Neuronal stem cell (in vitro differentiated cells): ENCODE results near the gene CD58.
A peak's percentile ranks its signal among the peaks of the same experiment; 100 is the strongest.

Source experiments
- DNase-seq: peaks from one replicate; pipeline ENCODE4 v3.0.0-alpha.2; 2013; ENCODE audit warnings: low spot score
- H2AFZ ChIP-seq: one replicate; pipeline ENCODE4 v1.6.1; 2013; ENCODE audit warnings: mild to moderate bottlenecking, low read length, inconsistent platforms
- H2AK5ac ChIP-seq: 2 replicates; pipeline ENCODE4 v1.6.1; 2013; ENCODE audit warnings: low read depth, mild to moderate bottlenecking, inconsistent platforms, low read length, moderate library complexity, mixed read lengths
- H2BK120ac ChIP-seq: 2 replicates; pipeline ENCODE4 v1.6.1; 2013; ENCODE audit warnings: low read depth, mild to moderate bottlenecking, inconsistent platforms, low read length, moderate library complexity, mixed read lengths
- H2BK12ac ChIP-seq: one replicate; pipeline ENCODE4 v1.6.1; 2013; ENCODE audit warnings: low read length, inconsistent platforms
- H2BK15ac ChIP-seq: 2 replicates; pipeline ENCODE4 v1.6.1; 2013; ENCODE audit warnings: mild to moderate bottlenecking, low read length, inconsistent platforms, mixed read lengths
- H2BK5ac ChIP-seq: one replicate; pipeline ENCODE4 v1.6.1; 2013; ENCODE audit warnings: inconsistent platforms, mild to moderate bottlenecking, low read length, moderate library complexity
- H3K14ac ChIP-seq: one replicate; pipeline ENCODE4 v1.6.1; 2013; ENCODE audit warnings: low read length, inconsistent platforms
- H3K18ac ChIP-seq: 2 replicates; pipeline ENCODE4 v1.6.1; 2013; ENCODE audit warnings: low read length, inconsistent platforms
- H3K23ac ChIP-seq: 2 replicates; pipeline ENCODE4 v1.6.1; 2013; ENCODE audit warnings: low read depth, mild to moderate bottlenecking, mixed read lengths, low read length, inconsistent platforms; ENCODE audit not compliant: poor library complexity
- H3K27ac ChIP-seq: replicated peaks from 3 replicates; pipeline ENCODE4 v1.5.1; 2013; ENCODE audit warnings: low read length, inconsistent platforms
- H3K27me3 ChIP-seq, 3 experiments: 2 replicates each; pipeline ENCODE4 v1.6.1; 2013; ENCODE audit warnings: low read length in 3 of 3, mild to moderate bottlenecking in 2 of 3, inconsistent platforms in 1 of 3, low read depth in 1 of 3, mixed read lengths in 1 of 3, moderate library complexity in 1 of 3; ENCODE audit not compliant: control insufficient read depth in 3 of 3, insufficient read depth in 3 of 3
- H3K36me3 ChIP-seq, 2 donors: replicated peaks in 1 of 2; 2 replicates each; pipeline ENCODE4 v1.6.1; 2013; ENCODE audit warnings: low read length in 2 of 2; ENCODE audit not compliant: control insufficient read depth in 2 of 2, insufficient read depth in 2 of 2
- H3K4ac ChIP-seq: 2 replicates; pipeline ENCODE4 v1.6.1; 2013; ENCODE audit warnings: inconsistent platforms, mild to moderate bottlenecking, low read length, moderate library complexity
- H3K4me1 ChIP-seq, 2 donors: 1 replicate in 1 of 2; 2 replicates in 1 of 2; pipeline ENCODE4 v1.6.1; 2013; ENCODE audit warnings: low read length in 2 of 2, low read depth in 1 of 2; ENCODE audit not compliant: control insufficient read depth in 2 of 2, insufficient read depth in 1 of 2
- H3K4me2 ChIP-seq: one replicate; pipeline ENCODE4 v1.6.1; 2013; ENCODE audit warnings: mild to moderate bottlenecking, low read length, inconsistent platforms; ENCODE audit not compliant: insufficient read depth, poor library complexity, severe bottlenecking
- H3K4me3 ChIP-seq, 2 donors: 2 replicates each; pipeline ENCODE4 v1.5.1; 2013; ENCODE audit warnings: low read length in 2 of 2, mild to moderate bottlenecking in 2 of 2, inconsistent platforms in 1 of 2, moderate library complexity in 1 of 2
- H3K79me1 ChIP-seq: one replicate; pipeline ENCODE4 v1.6.1; 2013; ENCODE audit warnings: low read depth, mild to moderate bottlenecking, inconsistent platforms, low read length, moderate library complexity
- H3K9ac ChIP-seq: one replicate; pipeline ENCODE4 v1.6.1; 2013; ENCODE audit warnings: mild to moderate bottlenecking, low read depth, low read length, inconsistent platforms; ENCODE audit not compliant: poor library complexity
- H3K9me3 ChIP-seq, 2 donors: replicated peaks in 1 of 2; 2 replicates each; pipeline versions ENCODE3 to v1.6.1; 2013; ENCODE audit warnings: low read length in 2 of 2, mild to moderate bottlenecking in 2 of 2, inconsistent platforms in 1 of 2, low read depth in 1 of 2, mixed read lengths in 1 of 2, moderate library complexity in 1 of 2; ENCODE audit not compliant: control insufficient read depth in 2 of 2, insufficient read depth in 1 of 2
- H4K8ac ChIP-seq: one replicate; pipeline ENCODE4 v1.6.1; 2013; ENCODE audit warnings: low read depth, mild to moderate bottlenecking, inconsistent platforms, low read length, moderate library complexity
- H4K91ac ChIP-seq: one replicate; pipeline ENCODE4 v1.6.1; 2013; ENCODE audit warnings: low read length, low read depth, mild to moderate bottlenecking, inconsistent platforms; ENCODE audit not compliant: poor library complexity
- WGBS, 2 donors: extraction: QIAGEN DNeasy Blood & Tissue Kit; methylation state at CpG; one replicate each; pipeline ENCODE4 v1.1.7; 2013; ENCODE audit warnings: missing lambda C conversion rate in 2 of 2, mixed read lengths in 1 of 2; ENCODE audit not compliant: insufficient read length in 2 of 2, insufficient replicate concordance in 1 of 2; ENCODE audit errors: extremely low coverage in 2 of 2; 5-methylcytosine and 5-hydroxymethylcytosine counted together

Gene CD58

GRCh38 chr1:116581323-116581885, 10.6 kb upstream of the CD58 start:
- H3K4ac ChIP-seq: no peak overlapping the region
- no peak overlapping the region for H2BK120ac ChIP-seq
- no peaks in the 10 kb centered on the region for H3K27me3 ChIP-seq
- no peak overlapping the region for H2AFZ ChIP-seq
- DNase-seq: no peak
- no peak overlapping the region for H3K27ac ChIP-seq
- H3K9ac ChIP-seq: no peak overlapping the region
- H3K14ac ChIP-seq: no peak overlapping the region
- H4K8ac ChIP-seq: no peak overlapping the region
- no peak overlapping the region for H2BK12ac ChIP-seq
- H2BK15ac ChIP-seq: no peak overlapping the region
- peaks cover 4 to 7% of the 10 kb centered on the region in 2 donors for H3K4me1 ChIP-seq
- peaks cover 0 to 2% of the 10 kb centered on the region in 2 donors for H3K36me3 ChIP-seq
- no peak overlapping the region for H3K4me3 ChIP-seq
- H2BK5ac ChIP-seq: no peak overlapping the region
- no peak overlapping the region for H3K4me2 ChIP-seq
- H3K18ac ChIP-seq: peak overlapping the region; percentile 18
- H4K91ac ChIP-seq: no peak overlapping the region
- no peak overlapping the region for H2AK5ac ChIP-seq
- WGBS, 2 donors: no CpG with 5 or more reads among the region's 3 CpGs
- no peak overlapping the region for H3K23ac ChIP-seq
- no peaks in the 10 kb centered on the region for H3K79me1 ChIP-seq
- peaks cover 0 to 2% of the 10 kb centered on the region in 2 donors for H3K9me3 ChIP-seq

DNA sequence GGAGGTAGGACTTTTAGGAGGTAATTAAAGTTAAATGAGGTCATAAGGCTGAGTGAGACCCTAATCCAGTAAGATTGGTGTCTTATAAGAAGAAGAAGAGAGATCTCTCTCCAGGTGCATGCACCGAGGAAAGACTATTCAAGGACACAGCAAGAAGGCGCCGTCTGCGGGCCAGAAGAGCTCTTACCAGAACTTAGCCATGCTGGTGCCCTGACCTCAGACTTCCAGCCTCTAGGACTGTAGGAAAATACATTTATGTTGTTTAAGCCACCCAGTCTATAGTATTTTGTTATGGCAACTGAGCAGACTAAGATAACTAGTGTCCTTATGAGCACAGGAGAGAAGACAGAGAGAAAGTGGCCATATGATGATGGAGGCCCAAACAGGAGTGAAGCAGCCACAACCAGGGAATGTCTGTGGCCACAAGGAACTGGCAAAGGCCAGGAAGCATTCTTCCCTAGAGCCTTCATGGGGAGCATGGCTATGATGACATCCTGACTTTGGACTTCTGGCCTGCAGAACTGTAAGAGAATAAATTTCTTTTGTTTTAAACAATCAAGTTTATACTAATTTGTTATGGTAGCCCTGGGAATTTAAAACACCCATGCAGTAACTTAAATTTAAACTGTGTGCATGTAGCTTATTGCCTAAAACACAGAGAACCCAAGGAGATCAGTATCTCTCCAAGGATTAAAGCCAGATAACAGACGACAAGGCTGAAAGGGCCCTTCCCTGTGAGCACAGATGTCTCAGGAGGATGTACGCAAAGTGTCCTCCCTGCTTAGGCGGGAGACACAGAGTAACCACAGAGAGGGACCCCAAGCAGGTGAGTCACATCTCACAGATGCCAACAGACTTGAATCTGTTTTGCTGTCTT, 9.9 kb upstream of the CD58 start:
- Histone ChIP-seq H3K23ac (no peak overlapping the region), H3K4me3 (no peak overlapping the region), H3K36me3 (peaks cover 0 to 2% of the 10 kb centered on the region in 2 donors), H3K9me3 (peaks cover 0 to 2% of the 10 kb centered on the region in 2 donors), H2AK5ac (no peak overlapping the region), H3K27ac (no peak overlapping the region), H3K4me1 (peaks cover 4% of the 10 kb centered on the region in 2 donors), H2BK5ac (no peak overlapping the region), H3K27me3 (no peaks in the 10 kb centered on the region), H4K8ac (no peak overlapping the region), H3K14ac (no peak overlapping the region), H3K4ac (no peak overlapping the region), H4K91ac (no peak overlapping the region), H3K4me2 (no peak overlapping the region), H2BK120ac (no peak overlapping the region), H3K18ac (no peak overlapping the region), H3K9ac (no peak overlapping the region), H2BK15ac (no peak overlapping the region), H3K79me1 (no peaks in the 10 kb centered on the region), H2BK12ac (no peak overlapping the region), H2AFZ (no peak overlapping the region)
- no peak for DNase-seq
- WGBS, 2 donors: no CpG with 5 or more reads among the region's 7 CpGs

DNA sequence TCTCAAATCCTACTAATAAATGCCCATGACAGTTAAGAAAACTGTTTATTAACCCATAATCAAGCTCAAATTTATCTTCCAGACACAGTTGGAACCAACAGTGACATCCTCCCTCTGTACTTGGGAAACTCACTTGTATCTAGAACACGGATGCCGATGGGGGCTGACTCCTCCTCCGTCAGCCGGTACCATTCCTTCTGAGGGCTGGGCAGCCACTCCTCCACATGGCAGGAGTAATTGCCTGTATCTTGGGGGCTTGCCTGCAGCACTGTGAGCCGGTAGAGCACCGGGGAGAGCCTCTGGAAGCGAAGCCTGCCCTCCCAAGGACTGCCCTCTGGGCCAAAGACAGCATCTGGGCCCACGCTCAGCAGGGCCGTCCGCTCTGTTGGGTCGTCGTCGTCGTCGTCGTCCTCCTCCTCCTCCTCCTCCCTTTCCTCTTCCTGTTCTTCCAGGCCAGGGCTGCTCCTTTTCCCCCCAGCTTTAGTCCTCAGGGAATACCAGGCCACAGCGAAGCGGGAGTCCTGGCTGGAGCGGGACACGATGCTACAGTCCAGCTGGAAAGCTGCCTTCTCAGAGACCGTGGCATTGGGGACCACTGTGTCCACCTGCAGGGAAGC, 8.5 kb upstream of the CD58 start:
- H3K27ac ChIP-seq: no peak overlapping the region
- no CpG with 5 or more reads among the region's 21 CpGs for WGBS, 2 donors
- no peak overlapping the region for H3K14ac ChIP-seq
- DNase-seq: no peak
- no peak overlapping the region for H3K4ac ChIP-seq
- peak overlapping the region; percentile 16 for H3K23ac ChIP-seq
- peaks cover 0 to 2% of the 10 kb centered on the region in 2 donors for H3K36me3 ChIP-seq
- H2AFZ ChIP-seq: peak overlapping the region; percentile 46
- H2AK5ac ChIP-seq: no peak overlapping the region
- H3K27me3 ChIP-seq: no peaks in the 10 kb centered on the region
- no peak overlapping the region for H4K91ac ChIP-seq
- H3K79me1 ChIP-seq: no peaks in the 10 kb centered on the region
- peaks cover 0 to 2% of the 10 kb centered on the region in 2 donors for H3K9me3 ChIP-seq
- no peak overlapping the region for H2BK5ac ChIP-seq
- peak overlapping the region; percentile 12 for H2BK12ac ChIP-seq
- H3K9ac ChIP-seq: no peak overlapping the region
- no peak overlapping the region for H2BK120ac ChIP-seq
- H4K8ac ChIP-seq: no peak overlapping the region
- H3K18ac ChIP-seq: peak overlapping the region; percentile 45
- peaks cover 6 to 8% of the 10 kb centered on the region in 2 donors for H3K4me1 ChIP-seq
- no peak overlapping the region for H3K4me2 ChIP-seq
- H2BK15ac ChIP-seq: no peak overlapping the region
- no peak overlapping the region for H3K4me3 ChIP-seq

DNA sequence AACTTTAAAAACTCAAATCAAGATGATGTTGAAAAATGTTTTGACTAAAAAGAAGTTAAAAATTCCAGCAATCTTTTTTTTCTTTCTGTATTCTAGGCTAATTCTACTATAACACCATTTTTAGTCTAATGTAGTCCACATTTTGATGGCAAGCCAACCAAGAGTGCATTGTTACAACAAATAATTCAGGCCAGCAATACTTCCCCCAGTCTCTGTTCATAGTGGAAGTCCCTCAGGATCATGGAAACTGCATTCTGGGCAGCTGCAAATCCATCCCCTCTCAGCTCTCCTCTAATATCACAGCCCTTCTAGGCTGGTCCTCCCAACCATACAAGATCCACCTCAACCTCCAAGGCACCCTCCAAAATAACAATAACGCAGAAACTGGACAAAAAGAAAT, 7.8 kb upstream of the CD58 start:
- no peak overlapping the region for H3K4me2 ChIP-seq
- H4K91ac ChIP-seq: no peak overlapping the region
- no peak overlapping the region for H3K18ac ChIP-seq
- H2BK15ac ChIP-seq: no peak overlapping the region
- H3K9ac ChIP-seq: no peak overlapping the region
- H3K4me3 ChIP-seq: no peak overlapping the region
- H4K8ac ChIP-seq: no peak overlapping the region
- H2BK5ac ChIP-seq: no peak overlapping the region
- H3K14ac ChIP-seq: no peak overlapping the region
- DNase-seq: no peak
- no peak overlapping the region for H2BK120ac ChIP-seq
- no peak overlapping the region for H3K23ac ChIP-seq
- no peak overlapping the region for H2BK12ac ChIP-seq
- no peaks in the 10 kb centered on the region for H3K27me3 ChIP-seq
- H3K27ac ChIP-seq: no peak overlapping the region
- no CpG with 5 or more reads among the region's 1 CpG for WGBS, 2 donors
- H3K9me3 ChIP-seq: peaks cover 0 to 2% of the 10 kb centered on the region in 2 donors
- H3K4me1 ChIP-seq: peaks cover 6 to 8% of the 10 kb centered on the region in 2 donors
- H2AK5ac ChIP-seq: no peak overlapping the region
- H3K4ac ChIP-seq: no peak overlapping the region
- no peaks in the 10 kb centered on the region for H3K79me1 ChIP-seq
- H2AFZ ChIP-seq: no peak overlapping the region
- H3K36me3 ChIP-seq: peaks cover 0 to 2% of the 10 kb centered on the region in 2 donors
